GM18858 (cell line): ENCODE results near the gene KAZN.

Experiments used
- ATAC-seq: cut with Tn5 transposase; IDR thresholded peaks from one replicate; pipeline ENCODE4 v1.9.1; 2021; ENCODE audit not compliant: unreplicated experiment

Gene KAZN

DNA sequence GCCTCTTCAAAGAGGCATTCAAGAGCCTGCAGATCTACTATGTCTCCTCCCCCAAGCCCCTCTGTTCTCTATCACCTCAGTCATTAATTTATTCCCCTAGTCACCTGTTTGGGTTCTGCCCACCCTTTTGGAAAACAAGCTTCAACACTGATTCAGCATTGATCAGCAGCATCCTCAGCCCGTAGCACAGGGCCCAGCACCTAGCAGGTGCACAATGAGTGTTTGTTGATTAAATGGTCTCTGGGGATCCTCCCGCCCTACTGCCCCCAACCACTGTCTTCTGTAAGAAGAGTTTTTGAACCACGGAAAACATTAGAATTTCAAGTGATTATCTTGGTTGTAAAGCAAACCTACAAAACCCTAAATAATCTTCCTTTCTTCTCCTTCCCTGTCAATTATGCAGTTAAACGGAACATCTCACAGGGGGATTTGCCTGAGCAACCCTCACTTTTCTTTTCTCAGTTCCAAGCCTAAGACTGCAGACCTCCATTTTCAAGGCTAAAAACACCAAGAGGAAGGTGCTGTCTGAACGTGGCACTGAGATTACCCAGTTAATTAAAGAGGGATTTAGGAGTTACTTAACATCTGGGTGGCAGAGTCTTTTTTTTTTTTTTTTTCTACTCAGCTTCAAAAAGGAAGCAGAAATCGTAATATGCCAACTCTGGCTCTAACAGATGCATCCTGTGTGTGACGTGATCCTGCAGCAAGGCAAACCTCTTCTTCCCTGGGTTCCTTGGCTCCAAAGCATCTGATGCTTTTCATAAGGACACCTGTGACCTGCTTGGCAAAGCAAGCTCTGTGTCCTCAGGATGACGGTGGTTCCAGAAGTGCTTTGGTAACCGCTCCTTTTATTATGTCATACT, 163.0 kb downstream of the KAZN start:
- ATAC-seq, result no peak

DNA sequence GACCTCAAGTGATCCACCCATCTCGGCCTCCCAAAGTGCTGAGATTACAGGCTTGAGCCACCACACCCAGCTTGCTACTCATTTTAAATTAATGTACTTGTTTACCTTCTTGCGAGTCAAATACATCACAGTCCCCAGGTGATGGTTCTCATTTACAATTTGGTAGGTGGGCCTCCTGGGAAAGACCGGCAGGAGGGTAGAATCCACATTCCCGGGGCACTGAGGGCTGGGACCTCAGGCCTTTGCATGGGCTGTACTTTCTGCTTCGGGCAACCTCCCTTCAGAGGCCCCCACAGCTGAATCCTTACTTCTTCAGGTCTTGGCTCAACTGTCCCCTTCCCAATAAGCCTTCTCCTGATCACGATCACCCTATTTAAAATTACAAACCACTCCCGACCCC, 165.5 kb downstream of the KAZN start:
- ATAC-seq, result no peak

DNA sequence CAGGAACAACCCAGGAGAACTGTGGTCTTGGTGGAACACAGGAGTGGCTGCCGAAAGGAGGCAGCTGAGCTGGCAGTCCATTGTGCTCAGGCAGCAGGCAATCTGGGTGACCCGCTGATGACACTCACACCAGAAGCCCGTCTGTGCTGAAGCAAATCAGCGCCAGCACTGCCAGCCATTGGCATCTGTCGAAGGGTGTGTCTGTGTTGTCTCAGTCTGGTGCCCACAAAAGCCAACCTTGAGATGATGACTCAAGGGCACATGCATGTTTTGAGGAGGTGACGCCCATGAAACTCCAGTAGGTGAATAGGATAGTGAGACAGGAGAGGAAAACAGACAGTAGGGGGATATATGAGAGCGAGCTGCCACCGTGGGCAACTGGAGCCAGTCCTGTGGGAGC, 167.3 kb downstream of the KAZN start:
- no peak for ATAC-seq

DNA sequence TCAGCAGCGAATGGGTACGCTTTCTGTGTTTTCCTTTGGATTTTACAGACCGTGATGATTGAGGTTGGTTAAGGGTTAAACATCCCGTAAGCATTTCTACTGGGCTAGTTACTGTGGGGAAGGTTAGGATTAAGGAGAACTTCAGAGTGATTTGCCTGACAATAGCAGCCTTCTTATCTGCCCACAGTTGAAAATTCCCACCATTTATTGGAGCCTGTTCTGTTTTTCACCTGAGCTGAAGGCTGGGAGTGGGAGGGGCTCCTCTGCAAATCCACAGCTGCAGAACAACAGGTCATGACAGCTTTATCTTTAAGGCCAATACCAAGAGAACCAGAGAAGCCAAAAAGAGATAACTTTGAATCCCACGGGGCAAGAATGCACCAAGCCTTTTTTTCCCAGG, 168.6 kb downstream of the KAZN start:
- ATAC-seq, result no peak

DNA sequence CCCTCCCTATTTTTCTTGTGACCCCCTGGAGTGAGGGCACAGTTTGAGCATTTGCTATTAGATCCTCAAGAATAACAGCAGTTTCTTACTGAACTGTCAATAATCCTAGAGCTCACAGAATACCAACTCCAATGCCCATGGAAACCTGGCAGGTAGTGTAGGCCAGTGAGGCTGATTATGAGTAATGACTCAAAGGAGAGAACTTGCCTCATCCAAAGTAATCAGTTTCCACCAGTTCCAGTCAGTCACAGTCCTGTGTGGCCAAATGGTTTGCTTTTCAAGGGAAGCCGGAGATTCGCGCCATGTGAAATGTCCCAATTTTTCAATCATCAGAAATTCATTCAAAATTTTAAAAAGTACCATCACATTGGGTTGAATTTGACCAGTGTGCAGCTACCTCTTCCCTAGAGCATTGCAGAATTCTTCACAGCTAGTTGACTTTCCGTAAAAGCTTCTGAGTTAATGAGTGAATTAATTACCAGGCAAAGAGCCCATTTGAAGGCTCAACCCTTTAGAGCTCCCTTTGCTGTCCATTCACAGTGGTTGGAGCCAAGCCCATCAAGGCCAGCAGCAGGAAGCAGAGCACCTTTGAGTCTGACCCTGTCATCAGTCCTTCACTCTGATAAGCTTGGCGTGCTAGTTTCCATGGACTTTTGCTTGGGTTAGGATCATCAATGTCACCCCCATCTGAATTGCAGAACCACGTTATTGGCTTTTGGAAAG, 170.3 kb downstream of the KAZN start:
- no peak for ATAC-seq

DNA sequence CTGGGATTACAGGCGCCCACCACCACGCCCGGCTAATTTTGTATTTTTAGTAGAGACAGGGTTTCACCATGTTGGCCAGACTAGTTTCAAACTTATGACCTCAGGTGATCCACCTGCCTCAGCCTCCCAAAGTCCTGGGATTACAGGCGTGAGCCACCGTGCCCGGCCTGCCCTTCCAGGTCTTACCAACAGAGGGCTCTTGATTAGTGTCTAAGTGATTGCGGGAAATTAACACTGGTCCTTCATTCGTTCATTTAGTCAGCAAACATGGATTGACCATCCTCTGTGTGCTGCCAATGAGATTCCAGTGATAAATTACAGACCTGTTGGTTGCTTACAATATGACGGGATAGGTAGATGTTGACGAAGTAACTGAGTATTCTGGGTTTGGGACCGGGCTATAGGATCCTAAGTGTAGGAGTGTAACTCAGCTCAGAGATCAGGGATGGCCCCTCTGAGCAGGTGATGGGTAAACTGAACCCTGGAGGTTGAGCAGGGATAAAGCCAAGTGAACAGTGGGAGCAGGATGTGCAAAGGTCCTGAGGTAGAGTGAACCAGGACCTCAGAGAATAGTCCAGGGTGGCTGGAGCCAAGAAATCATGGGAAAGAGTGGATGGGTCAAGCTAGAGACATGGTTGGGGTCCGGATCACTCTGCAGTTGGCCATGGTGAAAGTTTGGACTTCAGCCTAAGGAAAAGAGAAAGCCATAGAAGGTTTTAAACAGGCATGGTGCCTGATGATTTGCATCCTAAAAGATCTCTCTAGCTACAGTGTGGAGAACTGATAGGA, 171.2 kb downstream of the KAZN start:
- ATAC-seq, result no peak

DNA sequence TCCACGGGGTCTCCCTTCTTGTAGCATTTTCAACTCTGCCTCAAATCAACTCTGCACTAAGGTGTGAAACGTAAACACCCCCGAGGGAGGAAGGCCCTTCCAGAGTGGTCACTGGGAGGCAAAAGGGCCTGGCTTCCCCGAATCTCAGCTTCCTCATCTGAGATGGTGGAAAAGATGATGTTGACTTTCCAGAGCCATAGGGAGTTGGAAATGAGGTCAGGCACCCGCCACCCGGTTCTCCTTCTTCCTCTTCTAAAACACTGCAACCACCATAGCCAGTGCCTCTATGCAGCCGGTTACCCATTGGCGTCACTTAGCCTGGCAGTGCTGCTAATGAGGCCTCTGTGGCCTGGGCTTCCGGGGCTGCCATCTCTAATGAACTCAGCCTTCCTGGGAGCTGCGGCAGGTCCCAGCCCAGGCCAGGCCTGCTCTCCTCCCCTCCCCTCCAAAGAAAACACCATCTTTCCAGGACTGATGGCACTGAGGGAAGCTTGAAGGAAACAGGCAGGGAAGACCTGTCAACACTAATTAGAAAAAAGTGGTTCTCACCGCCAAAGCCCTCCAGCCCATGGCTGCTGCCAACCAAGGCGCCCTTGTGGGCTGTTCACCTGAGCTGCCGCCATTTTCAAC, 175.0 kb downstream of the KAZN start:
- ATAC-seq, result no peak

DNA sequence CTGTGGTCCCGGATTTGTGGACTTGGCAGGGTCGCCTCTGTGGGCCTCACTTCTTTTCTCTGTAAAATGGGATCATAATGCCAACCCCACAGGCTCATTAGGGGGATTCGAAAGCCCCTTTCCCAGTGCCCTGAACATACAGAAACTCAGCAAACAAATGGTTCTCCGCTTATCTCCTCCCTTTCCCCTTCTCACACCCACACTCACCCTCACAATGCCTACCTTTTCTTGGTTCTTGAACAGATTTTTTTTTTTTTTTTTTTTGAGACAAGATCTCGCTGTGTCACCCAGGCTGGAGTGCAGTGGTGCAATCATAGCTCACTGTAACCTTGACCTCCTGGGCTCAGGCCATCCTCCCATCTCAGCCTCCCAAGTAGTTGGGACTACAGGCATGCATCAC, 175.7 kb downstream of the KAZN start:
- no peak for ATAC-seq

DNA sequence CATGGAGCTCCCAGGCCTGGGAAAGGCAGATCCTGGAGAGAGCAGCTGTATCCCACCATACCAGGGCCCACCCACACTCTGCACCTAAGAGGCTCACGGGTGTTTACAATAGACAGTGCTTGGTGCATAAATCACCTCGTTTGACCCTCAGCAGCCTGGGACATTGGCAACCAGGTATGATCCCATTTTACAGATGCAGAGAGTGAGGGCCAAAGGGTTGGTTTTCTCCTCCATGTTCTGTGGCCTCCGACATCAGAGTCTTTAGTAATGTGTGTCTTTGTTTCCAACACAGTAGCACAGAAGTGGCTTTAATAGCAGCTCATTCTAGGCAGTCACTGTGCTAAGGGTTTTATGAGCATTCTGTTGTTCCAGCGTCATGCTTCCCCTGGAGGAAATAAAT, 176.5 kb downstream of the KAZN start:
- no peak for ATAC-seq

DNA sequence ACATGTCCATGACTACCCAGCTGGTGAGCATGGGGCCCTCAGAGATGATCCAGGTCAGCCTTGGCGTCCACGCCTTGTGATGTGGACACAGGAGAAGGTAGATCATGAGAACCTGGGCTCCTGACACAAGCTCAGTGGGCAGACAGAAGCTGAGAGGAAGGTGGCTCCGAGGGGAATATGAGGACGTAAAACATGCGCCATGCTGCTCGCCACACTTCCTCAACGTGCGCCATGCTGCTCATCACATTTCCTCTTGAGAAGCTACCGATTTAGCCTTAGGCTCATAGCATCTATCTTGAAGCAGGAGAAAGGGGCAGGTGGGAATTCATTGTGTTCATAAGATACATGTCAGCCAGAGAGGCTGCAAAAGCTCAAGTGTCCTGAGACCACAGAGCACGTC, 176.9 kb downstream of the KAZN start:
- no peak for ATAC-seq

DNA sequence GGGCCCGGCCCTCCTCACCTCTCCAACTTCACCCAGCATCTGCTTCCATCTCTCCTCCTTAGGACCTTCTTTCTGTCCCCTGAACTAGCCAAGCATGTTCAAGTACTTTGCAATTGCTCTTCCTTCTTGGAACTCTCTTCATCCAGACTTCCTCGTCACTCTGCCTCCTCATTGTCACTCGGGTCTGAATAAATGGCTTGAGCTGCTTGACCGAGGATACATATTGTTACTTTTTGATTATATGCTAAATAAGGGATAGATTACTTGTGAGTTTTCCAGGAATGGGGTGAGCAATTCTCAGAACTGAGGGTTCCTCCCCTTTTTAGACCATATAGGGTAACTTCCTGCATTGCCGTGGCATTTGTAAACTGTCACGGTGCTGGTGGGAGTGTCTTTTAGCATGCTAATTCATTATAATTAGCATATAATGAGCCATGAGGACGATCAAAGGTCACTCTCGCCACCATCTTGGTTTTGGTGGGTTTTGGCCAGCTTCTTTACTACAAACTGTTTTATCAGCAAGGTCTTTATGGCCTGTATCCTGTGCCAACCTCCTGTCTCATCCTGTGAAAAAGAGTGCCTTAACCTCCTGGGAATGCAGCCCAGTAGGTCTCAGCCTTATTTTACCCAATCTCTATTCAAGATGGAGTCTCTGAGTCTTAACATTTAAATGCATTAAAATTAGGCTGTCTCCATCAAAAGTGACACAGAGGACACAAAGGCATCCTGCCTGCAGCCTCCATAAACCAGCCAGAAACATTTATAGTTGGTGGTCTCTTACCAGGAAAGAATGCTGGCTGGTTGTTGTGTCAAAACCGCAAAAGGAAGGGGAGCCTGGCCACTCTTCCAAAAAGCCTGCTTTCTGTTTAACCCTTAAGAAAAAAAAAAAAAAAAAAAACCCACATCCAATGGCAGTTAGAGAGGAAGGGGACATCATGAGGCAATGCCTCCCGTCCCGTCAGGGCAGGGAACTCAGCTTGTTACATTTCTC, 179.3 kb downstream of the KAZN start:
- ATAC-seq, result no peak

DNA sequence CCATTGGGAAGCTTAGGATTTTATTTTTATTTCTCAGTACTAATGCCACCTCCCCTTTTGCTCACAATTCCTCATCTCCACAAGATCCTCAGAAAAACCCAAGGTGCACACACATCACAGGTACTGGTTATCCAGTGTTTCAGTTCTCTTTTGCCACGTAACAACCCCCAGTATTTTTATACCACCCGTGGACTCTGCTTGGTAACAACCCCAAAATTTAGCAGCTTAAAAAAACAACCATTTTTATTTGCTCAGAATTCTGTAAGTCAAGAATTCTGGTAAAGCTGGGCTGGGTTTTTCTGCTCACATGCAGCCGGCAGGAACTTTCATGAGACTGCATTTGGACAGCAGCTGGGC, 180.0 kb downstream of the KAZN start:
- ATAC-seq, result no peak

DNA sequence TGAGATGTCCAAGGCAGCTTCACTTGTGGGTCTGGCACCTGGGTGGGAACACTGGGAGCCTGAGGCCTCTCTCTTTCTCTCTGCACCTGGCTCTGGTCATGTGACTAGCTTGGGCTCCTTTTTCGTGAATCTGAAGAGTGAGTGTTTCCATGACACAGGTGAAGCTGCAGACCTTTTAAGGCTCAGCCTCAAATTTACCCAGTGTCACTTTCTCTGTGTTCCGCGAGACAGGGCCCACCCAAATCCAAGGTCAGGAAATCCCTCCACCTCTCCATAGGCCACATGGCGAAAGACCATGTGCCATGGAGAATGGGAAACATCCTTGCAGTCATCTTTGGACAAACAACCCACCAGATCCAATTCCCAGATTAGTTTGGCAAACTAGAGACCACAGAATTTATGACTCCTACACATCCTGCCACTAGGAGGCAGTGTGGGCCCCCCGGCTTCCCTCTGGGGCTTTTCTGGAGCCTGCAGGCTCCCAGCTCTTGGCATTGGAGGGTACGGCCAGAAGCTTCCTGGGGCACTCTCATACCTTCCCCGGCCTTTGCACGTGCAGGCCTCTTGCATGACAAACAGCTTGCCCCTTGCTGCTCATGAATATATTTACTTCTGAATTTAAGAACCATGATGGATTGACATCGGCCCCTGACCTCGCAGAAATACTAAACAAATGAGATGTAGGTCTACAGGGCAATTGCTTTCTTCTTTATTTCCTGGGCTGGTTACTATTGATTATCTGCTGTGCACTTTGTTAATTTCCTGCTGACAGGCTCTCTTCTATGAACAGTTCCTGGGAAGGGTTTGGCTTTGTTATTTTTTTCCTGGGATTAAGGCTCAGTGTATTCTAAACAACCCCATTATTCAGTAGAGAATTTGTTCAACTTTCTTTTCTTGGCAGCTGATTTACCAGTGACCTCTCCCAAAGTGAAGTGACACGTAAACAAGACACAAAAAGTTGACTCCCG, 180.7 kb downstream of the KAZN start:
- no peak for ATAC-seq

DNA sequence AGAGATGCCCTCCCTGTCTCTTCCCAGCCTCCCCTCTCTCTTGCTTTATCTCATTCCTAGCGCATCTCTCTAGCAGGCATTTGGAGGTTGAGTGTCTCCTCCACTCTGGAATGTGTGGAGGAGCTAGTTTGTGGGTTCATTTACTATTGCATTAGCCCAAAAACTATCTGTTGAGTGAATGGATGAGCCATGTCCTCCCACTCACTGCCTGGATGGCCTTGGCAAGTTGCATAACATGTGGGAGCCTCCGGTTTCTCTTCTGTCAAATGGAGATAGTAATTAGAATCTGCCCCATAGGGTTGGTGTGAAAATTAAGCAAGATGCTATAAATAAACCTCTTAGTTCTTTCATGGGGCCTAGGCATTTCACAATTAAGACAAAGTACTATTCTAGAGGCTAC, 181.8 kb downstream of the KAZN start:
- no peak for ATAC-seq

DNA sequence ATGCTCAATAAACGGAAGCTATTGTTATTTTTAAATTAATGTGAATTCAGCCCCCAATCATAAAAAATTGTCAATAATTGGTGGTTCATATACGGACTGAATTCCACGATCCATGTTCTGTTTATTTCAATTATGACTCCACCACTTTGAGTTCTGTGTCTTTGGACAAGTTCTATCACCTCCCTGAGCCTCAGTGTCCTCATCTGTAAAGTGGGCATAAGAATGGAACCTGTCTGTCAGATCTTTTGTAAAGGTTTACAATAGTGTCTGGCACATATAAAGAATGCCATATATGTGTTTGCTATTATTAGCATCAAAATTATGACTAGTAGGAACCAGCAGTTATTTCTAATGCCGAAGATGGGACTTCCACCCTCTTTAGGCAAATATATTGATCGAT, 183.3 kb downstream of the KAZN start:
- no peak for ATAC-seq

DNA sequence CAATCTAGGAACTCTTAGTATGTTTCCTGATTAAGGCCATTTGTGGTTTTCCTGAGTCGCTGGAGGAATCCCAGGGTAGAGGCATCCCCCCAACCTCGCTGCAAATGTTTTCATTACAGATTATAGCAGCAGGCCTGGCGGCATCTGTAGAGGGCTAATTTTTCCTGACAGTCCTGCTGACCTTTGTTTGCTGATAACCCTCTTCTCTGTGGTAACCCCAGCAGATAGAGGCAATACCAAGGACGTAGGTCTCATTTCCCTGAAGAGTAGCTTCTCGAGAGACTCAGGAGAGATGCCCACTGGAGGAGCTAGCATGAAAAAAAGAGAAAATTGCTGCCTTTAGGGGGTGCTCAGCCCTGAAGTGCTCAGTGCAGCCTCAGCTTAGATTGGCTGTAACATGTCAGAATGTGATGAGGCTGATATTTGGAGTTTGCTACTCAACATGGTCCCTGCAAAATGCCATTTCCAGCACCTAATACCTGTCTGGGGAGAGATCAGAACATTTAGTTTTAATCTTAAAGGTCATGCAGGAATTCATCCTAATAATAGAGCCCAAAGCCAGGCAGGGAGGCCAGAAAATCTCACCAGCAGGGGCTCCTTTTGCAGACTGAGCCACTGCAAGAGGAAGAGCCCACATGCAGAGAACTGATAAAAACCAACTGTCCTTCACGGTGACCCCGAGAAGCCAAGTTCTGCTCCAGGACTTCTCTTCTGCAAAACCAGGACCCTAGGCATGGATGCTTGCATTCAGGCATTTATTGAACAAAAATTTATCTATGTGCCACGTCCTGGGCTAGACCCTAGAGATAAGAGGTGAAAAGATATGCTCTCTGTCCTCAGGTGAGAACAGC, 184.5 kb downstream of the KAZN start:
- ATAC-seq, result no peak

DNA sequence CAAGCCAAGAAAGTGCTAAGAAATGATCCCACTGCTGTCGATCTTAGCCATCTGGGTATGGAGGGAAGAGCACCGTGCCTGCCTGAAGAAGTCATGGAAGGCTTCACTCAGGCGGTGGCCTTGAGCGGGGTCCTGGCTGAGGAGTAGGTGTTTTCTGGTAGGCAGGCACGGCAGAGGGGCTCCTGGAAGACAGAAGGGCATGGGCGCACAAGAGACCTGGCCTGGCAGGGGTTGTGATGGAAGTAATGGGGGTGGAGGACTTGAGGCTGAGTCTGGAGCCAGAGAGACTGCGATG, 185.1 kb downstream of the KAZN start:
- no peak for ATAC-seq
